Fibroblast of the aortic adventitia (primary cell): ENCODE data around the gene SH3PXD2A. TPM values are rescaled to one million over a fixed set of nuclear protein-coding genes. Genes with fewer than 3 reads are reported as not detected.

Source experiments
- DNase-seq: peaks from one replicate; pipeline ENCODE4 v3.0.0-alpha.2; 2010; ENCODE audit warnings: low read depth
- H3K4me3 ChIP-seq: 2 replicates; pipeline ENCODE4 v1.5.1; 2011; ENCODE audit warnings: low read depth, mild to moderate bottlenecking, control low read depth, low read length, moderate library complexity
- CTCF ChIP-seq: IDR thresholded peaks from 2 replicates; pipeline ENCODE4 v1.5.1; 2011; ENCODE audit warnings: mild to moderate bottlenecking, low read length, control low read depth, inconsistent platforms; ENCODE audit not compliant: insufficient read depth
- total RNA-seq: library from RNA; depleted of rRNA; stranded (reverse); fragments of >200 nt; gene quantifications from 2 replicates; pipeline ENCODE4 v1.2.3, GENCODE V29; 2012; ENCODE audit warnings: low replicate concordance

SH3PXD2A gene
- total RNA-seq, 1 donor = 20.4 TPM

- no peak for TF ChIP-seq CTCF
- no peak overlapping the region for H3K4me3 ChIP-seq
- no peak for DNase-seq
Measured at GRCh38 chr10:103548581-103549348, 306.6 kb downstream of the SH3PXD2A start.

- no peak for TF ChIP-seq CTCF
- no peak overlapping the region for H3K4me3 ChIP-seq
- DNase-seq = no peak
Measured at GRCh38 chr10:103548006-103548405, 307.4 kb downstream of the SH3PXD2A start.

GRCh38 chr10:103547391-103547946 is 307.9 kb downstream of the SH3PXD2A start:
- no peak overlapping the region for H3K4me3 ChIP-seq
- no peak for TF ChIP-seq CTCF
- no peak for DNase-seq

GRCh38 chr10:103546401-103546800 is 309.0 kb downstream of the SH3PXD2A start:
- no peak overlapping the region for H3K4me3 ChIP-seq
- DNase-seq = no peak
- no peak for TF ChIP-seq CTCF

- TF ChIP-seq CTCF = no peak
- no peak overlapping the region for H3K4me3 ChIP-seq
- no peak for DNase-seq
Measured at GRCh38 chr10:103545771-103546281, 309.6 kb downstream of the SH3PXD2A start.

- TF ChIP-seq CTCF = no peak
- no peak overlapping the region for H3K4me3 ChIP-seq
- DNase-seq = no peak
Measured at GRCh38 chr10:103545366-103545765, 310.0 kb downstream of the SH3PXD2A start.
